Left lobe of liver (tissue), 2 donors: ENCODE data around the gene AADAT. TPM values are rescaled to one million over a fixed set of nuclear protein-coding genes. Genes with fewer than 3 reads are reported as not detected.
A peak's percentile ranks its signal among the peaks of the same experiment; 100 is the strongest.
"Not testable (repeated sequence)": the region's sequence is repeated elsewhere in the genome, so short reads cannot be mapped to it uniquely, and the experiment has no call there.

ENCODE experiments used
- ATAC-seq: fragments of 200-7000 bp; cut with Tn5 transposase; one replicate; pipeline ENCODE4 v1.9.1; 2020; ENCODE audit warnings: mild to moderate bottlenecking, moderate library complexity
- DNase-seq: peaks from one replicate; pipeline ENCODE4 v3.0.0-alpha.2; 2020; ENCODE audit warnings: low spot score
- total RNA-seq: library from RNA; stranded (reverse); gene quantifications from one replicate; pipeline ENCODE4 v1.2.1, GENCODE V29; 2021
- donor health status: DM: no; HTN: no; CAD: no; lungs with moderate emphysema.
- donor health status: DM: no; HTN: yes; CAD: no.

The AADAT gene
- 19.0 TPM for total RNA-seq

DNA sequence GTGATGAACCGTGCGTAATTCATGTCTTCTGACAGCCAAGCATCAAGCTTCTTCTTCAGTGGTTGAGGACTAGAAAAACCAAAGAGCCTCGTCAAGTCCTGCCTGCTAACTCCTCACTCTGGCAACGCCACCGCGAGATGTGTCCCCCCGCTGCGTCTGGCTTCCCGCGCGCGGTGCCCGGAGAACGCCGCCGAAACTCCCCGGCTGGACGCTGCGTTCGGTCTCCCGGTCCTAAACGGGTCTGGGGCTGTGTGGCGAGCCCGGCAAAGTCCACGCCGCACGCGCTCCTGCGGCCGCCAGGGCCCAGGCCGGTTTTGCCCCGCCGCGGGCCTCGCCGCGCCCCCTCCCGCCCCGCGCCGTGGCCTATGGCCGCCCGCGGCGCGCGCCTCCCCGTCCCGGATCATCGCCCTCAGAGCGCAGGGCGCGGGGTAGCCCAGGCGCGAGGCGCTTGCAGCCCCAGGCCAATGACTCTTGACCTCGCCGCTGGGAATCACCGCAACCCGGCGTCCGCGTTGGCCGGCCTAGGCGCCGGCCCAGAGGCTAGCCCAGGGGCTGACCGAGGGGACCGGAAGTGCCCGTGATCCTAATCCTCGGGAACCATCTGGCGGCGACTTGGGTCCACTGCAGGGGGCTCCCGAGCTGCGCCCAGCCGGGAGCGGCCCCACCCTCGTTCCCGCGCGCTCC is at the start of gene AADAT:
Gene AADAT (minus strand): TSS at position 289 of the 684 bp plus-strand sequence. CDS start 266 bp downstream, at position 23.
- peak; percentile 96 for DNase-seq
- peak; percentile 94 for ATAC-seq

DNA sequence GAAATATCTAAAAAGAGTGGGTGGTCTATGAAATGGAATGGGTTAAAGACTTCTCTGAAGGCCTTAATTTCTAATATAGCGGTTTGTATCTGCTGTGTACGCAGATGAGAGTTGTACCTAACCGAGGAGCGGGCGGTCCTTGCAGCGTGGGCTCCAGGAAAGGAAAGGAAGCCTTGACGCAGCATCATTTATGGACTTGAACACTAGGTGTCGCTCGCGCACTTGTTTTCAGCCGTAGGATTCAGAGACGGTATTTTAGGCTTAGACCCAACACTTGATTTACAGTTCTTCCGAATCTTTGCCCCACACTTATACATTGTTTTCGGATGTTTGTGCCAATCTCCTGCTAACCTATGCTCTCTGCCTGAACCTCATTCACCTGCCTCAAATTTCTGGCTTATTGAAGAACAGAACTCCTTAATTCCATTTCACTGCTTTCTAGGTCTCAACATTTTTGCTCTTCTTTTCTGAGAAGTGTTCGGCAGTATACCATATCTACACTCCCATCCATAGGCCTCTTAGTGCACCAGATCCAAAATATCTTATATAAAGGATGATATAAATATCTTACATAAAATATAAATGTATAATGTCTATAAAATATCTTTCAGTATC is 48.9 kb upstream of the AADAT start:
- ATAC-seq = peak; percentile 97

DNA sequence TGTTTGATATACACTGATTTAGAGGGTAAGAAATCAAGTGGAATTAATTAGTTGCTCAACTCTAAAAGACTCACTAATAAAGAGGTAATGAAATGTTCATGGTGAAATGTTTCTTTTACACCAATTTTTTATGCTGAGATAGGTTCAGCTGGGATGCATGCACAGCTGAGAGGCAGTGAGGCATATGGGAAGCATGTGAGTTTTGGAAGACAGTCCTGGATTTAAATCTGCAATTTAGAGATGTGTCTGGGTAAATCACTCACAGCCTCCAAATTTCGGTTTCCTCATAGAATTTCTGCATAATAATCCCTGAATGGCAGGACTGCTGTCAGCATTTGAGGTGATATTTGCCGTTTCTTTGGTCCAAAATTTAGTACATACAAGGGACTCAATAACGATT is 48.2 kb upstream of the AADAT start:
- ATAC-seq (no peak), DNase-seq (no peak)

More for the DNA sequence above, 48.9 kb upstream of the AADAT start:
- peak; percentile 62 for DNase-seq

DNA sequence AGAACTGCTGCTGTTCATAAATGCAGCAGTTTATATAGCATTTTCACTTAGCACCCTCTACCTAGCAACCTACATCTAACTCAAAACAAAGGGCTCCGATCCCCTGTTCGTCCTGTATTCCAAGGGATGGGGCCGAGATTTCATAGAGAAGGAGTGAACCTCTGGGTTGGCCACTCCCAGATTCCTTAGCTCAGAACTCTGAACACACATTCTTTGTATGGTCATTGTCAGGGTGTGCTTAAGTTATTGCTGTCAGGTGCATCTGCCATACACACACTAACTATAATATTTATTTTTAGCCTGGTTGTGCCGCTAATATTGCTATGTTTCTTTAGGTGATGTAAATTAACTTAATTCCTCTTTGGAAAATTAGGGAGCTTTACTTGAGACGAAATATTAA is 47.7 kb upstream of the AADAT start:
- ATAC-seq = no peak
- no peak for DNase-seq

DNA sequence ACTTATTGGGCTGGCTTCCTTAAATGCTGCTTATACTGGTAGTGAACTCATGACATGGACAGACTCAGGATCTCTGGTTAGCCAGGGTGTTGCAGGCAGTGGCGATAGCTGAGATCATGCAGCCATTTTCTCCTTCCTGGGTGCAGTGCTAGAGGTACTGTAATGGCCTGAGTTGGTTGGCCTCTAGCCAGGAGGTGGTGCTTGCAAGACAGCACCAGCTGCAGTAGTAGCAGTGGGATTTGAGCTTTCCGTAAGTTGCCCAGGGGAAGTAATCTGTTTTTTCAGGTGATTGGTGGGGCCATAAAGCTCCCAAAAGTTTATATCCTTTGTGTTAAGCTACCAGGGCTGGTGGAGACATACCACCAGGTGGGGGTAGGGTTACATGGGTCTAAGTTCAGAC is 45.1 kb upstream of the AADAT start:
- DNase-seq (no peak), ATAC-seq (no peak)

DNA sequence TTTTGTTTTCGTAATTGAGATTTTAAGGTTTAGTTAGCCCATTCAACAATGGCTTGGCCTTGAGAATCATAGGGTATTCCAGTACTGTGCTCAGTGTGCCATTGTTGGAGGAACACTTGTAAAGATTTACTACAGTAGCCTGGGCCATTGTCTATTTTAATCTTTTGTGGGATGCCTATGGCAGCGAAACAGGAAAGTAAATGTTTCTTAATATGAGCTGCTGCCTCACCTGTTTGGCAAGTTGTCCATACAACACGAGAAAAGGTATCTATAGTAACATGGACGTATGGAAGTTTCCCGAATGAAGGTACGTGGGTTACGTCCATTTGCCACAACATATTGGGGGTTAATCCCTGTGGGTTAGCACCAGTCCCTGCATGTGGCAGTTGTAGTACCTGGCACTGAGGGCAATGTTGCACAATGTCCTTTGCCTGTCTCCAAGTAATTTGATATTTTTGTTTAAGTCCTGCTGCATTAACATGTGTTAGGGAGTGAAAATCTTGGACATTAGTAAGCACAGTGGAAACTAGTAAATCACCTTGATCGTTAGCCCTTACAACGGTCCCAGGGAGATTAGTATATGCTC is 38.6 kb upstream of the AADAT start:
- DNase-seq (no peak), ATAC-seq (no peak)

DNA sequence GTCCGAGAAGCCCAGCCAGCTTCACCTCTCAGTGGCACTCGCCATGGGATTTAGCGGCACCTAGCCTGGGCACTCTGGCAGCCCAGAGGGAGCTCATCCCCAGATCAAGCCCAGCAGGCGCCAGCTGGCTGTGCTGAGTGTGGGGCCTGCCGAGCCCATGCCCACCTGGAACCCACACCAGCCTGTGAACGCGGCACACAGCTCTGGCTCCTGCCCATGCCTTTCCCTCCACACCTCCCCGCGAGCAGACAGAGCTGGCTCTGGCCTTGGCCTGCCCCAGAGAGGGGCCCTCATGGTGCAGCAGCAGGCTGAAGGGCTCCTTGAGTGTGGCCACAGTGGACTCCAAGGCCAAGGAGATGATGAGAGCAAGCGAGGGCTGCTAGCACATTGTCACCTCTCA is 38.0 kb upstream of the AADAT start:
- ATAC-seq (no peak), DNase-seq (no peak)

DNA sequence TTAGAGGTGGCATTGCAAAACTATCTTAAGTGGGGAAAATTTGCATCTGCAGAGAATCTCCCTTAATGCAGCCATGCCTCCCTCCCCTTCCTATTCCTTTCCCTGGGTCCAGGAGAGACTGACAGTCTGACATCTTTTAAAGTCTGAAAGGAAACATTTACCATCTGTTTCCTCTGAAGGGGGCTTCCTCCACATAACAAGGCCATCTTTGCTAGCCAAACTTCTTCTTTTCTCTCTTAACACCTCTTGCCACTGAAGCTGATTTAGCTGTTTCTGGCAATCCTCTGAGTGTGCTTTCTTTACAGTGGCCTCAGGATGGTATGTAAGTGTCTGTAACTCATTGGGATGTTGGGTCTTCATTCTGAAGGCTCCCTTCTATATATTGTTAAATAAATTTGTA is 34.6 kb upstream of the AADAT start:
- DNase-seq = no peak
- ATAC-seq = no peak

DNA sequence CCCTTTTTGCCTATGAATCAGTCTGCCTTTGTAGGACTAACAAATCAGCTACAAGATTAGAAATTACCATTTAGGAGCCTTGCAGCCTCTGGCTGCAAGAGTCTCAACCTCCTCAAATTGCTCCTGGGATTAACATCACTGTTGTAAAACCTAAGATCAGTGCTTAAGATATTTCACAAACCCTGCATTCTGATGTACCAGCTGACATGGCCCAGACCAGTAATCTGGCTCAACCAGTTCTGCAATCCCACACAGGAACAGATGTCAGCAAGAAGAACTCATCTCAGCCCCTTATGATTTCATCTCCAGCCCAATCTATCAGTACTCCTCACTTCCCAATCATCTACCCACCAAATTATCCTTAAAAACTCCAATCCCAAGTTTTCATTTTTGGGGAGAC is 32.5 kb upstream of the AADAT start:
- ATAC-seq (no peak), DNase-seq (no peak)

DNA sequence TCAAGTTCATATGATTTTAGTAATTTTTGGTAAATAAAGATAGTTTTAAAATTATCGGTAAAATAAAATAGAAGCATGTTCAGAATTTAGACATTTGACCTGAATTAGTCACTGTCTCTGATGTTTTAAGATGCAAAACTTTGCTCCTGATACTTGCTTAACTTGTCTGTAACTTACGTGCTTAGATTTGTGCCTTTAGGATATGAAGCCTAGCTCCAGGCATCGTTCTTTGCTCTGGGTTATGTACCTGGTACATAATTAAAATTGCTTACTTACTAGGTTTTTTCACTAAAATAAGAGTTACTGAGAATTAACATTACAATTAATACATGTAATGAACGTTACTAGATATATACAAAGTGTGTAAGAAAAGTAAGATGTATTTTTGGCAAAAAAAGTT is 24.9 kb upstream of the AADAT start:
- DNase-seq (no peak), ATAC-seq (no peak)

DNA sequence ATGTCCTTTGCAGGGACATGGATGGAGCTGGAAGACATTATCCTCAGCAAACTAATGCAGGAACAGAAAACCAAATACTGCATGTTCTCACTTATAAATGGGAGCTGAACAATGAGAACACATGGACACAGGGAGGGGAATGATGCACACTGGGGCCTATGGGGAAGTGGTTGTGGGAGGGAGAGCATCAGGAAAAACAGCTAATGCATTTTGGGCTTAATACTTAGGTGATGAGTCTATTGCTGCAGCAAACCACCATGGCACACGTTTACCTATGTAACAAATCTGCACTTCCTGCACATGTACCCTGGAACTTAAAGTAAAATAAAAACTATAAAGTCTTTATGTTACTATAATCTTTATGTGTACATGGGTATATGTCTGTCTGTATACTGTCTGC is 24.4 kb upstream of the AADAT start:
- ATAC-seq, DNase-seq: not testable (repeated sequence)

DNA sequence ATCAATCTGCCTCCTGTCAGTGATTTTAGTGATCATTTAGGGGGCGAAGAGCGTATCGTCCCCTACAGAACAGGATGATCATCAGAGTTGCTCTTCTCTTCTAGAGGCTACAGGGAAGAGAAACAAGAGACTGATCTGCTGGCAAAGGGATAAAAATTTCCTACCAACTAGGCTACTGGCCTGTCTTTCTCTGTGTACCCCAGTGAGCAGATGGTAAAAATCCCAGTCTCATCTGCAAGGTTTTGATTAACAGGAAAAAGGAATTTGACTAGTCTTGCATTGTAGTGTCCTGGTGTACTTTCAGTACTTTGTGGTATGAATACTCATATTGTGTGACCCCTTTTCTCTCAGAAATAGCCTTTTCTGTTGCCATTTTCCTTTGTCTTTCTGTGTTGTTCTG is 21.8 kb upstream of the AADAT start:
- ATAC-seq = no peak
- no peak for DNase-seq

DNA sequence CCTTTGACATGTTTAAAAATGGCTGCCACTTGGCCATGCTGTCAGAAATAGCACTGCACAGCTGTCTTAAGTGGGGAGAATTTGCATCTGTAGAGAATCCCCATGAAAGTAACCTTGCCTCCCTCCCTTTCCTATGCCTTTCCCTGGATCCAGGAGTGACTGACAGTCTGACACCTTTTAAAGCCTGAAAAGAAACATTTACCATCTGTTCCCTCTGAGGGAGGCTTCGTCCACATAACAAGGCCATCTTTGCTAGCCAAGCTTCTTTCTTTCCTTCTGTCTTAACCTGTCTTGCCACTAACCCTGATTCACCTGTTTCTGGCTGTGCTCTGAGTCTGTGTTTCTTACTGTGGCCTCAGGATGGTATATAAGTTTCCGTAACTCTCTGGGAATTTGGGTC is 21.3 kb upstream of the AADAT start:
- no peak for ATAC-seq
- DNase-seq = no peak

DNA sequence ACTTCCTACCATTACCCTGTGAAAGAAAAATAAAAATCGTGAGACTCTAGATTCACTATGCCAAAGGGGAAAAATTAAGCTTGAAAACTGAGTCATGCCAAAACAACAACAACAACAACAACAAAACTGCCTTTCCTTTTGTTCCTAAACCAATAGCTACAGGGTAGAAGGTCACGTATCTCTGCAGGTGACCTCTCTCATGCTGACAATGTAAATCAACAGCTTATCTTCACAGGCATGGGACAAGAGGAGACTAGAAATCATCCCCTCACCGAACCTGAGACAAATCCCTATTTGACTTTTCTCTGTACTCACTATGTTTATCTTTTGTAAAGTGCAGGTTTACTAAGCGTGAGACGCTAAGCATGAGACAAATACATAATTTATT is 20.5 kb upstream of the AADAT start:
- DNase-seq = no peak
- no peak for ATAC-seq

DNA sequence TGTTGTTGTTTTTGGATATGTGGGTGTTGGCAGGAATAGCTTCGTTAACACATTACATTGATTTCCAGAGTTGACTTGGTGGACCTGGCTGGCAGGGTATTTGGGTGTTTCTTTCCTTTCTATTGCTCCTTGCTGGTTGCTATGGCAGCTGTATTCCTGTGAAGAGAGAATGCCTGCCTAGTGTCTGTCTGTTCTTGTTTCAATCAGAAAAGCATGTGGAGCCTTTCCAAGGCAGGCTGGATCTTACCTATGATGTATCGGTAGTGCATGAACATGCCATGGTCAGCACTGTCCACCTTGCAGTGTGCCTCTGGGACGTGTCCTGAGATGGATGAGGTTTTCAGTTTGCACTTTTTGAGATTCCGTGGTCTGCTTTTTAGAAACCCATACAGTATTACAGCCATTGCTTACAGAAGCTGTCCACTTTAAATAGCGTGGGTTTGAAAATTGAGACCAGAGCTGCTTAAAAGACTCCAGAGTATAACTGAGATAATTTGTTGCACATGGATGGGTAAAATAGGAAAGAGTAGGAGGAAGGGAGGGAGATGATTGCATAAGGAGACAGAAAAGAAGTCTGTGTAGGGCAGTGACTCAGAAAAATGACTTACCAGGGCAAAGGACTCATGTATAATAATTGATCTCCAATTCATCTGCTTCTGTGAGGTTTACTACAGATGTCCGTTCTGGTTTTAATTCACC is 20.0 kb upstream of the AADAT start:
- DNase-seq (no peak), ATAC-seq (no peak)

DNA sequence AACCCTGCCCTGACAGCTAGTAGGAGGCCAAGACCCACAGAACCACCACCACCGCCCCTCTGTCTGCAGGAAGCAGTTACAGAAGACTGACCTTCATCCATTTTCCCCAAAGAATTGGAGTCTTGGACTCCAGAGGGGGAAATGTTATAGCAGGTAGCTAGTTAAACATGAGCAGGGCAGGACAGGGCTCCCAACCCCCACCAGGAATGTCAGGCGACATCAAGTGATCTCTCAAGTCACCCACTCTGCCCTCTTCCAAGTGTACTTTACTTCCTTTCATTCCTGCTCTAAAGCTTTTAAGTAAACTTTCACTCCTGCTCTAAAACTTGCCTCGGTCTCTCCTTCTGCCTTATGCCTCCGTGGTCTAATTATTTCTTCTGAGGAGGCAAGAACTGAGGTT is 17.1 kb upstream of the AADAT start:
- DNase-seq (no peak), ATAC-seq (no peak)

DNA sequence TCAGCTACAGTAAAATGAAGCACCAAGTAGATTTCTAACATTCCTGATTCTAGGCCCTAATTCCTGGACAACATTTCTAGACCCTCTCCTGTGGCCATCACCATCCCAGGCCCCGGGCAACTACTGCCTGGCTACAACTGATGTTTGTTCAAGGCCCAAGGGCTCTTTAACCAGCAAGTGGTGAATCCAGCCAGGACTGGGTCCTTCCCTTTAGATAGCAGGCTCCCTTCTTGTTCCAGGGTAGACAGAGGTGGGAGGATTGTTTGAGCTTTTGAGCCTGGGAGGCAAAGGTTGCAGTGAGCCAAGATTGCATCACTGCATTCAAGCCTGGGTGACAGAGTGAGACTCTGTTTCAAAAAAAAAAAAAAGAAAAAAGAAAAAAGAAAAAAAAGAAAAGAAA is 12.7 kb upstream of the AADAT start:
- DNase-seq = peak; percentile 84
- ATAC-seq = peak; percentile 99

DNA sequence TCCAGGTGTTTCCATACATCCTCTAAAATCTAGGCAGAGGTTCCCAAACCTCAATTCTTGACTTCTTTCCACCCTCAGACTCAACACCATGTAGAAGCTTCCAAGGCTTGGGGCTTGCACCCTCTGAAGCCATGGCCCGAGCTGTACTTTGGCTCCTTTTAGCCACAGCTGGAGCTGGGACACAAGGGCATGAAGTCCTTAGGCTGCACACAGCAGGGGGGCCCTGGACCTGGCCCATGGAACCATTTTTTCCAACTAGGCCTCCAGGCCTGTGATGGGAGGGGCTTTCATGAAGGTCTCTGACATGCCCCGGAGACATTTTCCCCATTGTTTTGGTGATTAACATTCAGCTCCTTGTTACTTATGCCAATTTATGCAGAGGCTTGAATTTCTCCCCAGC is 8.4 kb upstream of the AADAT start:
- ATAC-seq, DNase-seq: not testable (repeated sequence)

DNA sequence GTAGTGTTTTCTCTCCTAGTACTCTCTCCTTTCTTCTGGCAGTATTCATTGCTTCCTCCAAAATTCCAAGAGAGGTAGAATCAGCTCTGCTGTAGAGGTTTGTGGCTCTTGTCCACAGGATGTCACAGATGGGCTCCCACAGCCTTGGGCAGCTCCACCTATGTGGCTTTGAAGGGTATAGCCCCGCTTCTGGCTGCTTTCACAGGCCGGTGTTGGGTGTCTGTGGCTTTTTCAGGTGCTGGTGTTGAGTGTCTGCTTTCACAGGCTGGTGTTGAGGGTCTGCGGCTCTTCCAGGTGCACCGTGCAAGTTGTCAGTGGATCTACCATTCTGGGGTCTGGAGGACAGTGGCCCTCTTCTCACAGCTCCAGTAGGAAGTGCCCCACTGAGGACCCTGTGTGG is 7.9 kb upstream of the AADAT start:
- DNase-seq (no peak), ATAC-seq (no peak)

DNA sequence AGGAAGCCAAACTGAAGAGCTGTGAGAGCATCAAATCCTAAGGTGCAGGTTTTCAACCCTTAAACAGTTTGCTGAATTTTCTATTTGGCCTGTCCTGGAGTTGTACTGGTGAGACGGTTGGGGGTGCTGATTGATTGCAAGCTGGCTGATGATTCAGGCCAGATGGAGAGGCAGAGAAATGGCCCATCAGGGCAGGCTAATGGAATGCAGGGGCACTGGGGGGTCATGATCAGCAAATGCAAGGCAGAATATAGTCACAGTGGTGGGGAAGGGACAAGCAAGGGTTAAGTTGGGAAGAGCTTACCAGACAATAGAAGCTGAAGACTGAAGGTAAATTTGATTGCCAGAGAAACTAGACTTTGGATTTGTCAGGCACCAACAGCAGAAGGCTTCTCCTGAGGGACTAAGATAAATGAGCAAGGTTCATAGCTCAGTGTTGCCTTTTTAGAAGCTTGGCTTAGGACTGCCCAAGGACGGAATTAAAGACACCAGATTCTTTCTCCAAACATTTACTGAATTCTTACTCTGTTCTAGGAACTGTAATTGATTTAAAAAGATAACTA is 4.3 kb upstream of the AADAT start:
- ATAC-seq = no peak
- DNase-seq = no peak

DNA sequence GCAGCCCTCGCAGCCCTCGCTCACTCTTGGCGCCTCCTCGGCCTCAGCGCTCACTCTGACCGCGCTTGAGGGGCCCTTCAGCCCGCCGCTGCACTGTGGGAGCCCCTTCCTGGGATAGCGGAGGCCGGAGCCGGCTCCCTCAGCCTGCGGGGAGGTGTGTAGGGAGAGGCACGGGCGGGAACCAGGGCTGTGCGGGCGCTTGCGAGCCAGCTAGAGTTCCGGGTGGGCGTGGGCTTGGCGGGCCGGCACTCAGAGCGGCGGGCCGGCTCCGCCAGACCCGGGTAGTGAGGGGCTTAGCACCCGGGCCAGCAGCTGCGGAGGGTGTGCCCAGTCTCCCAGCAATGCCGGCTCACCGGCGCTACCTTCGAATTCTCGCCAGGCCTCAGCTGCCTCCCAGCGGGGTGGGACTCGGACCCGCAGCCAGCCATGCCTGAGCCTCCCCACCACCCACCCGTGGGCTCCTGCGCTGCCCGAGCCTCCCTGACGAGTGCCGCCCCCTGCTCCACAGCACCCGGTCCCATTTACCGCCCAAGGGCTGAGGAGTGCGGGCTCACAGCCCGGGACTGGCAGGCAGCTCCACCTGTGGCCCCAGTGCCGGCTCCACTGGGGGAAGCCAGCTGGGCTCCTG is 1.4 kb upstream of the AADAT start:
- ATAC-seq (no peak), DNase-seq (no peak)
